AG04449 (cell line): ENCODE data around the gene ANKMY1.

Experiments
- CTCF ChIA-PET: fragments of 350-600 bp; formaldehyde crosslinking; extraction: SDS; loops from one replicate; lab custom pipeline; 2021; ENCODE audit warnings: antibody characterized with exemption; lab: Yijun Ruan, JAX
- POLR2A ChIA-PET: fragments of 400-600, 350-600 bp; formaldehyde crosslinking; extraction: SDS; loops from one replicate; lab custom pipeline; 2020; ENCODE audit warnings: antibody characterized with exemption, inconsistent platforms; lab: Yijun Ruan, JAX
- DNase-seq: peaks from one replicate; pipeline ENCODE4 v3.0.0-alpha.2; 2010; ENCODE audit warnings: low read depth, low spot score
- H3K4me3 ChIP-seq: 2 replicates; pipeline ENCODE4 v1.5.1; 2011; ENCODE audit warnings: low read depth, mild to moderate bottlenecking, control low read depth, low read length
- TF ChIP-seq, protein P1 (sequence below): IDR thresholded peaks from one replicate; pipeline ENCODE4 v1.5.1; 2011; ENCODE audit warnings: mild to moderate bottlenecking, moderate library complexity, low read length, control low read depth, inconsistent platforms; ENCODE audit not compliant: insufficient read depth; ENCODE audit errors: missing control alignments

ANKMY1 gene

DNA sequence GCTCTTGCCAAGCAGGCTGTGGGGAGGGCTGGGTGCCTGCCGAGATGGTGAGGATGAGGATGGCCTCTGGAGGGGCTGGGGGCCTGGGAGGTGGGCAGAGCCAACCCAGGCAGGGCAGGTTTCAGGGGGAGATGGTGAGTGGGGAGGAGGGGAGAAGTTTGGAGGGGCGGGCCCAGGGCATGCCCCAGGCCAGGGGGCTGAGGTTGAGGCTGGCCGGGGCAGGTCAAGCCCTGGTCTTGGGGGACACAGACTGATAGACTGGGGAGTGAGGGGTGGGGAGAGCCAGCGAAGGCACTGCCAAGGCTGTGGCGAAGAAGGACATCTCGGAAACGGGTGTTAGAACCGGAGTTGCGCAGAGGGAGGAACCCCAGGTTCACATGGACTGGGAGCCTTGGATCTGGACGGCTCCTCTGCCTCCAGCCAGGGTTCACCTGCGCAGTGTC, 41.4 kb upstream of the ANKMY1 start:
- CTCF ChIA-PET: no interaction called here
- H3K4me3 ChIP-seq: no peak overlapping the region
- TF ChIP-seq, protein P1, sequence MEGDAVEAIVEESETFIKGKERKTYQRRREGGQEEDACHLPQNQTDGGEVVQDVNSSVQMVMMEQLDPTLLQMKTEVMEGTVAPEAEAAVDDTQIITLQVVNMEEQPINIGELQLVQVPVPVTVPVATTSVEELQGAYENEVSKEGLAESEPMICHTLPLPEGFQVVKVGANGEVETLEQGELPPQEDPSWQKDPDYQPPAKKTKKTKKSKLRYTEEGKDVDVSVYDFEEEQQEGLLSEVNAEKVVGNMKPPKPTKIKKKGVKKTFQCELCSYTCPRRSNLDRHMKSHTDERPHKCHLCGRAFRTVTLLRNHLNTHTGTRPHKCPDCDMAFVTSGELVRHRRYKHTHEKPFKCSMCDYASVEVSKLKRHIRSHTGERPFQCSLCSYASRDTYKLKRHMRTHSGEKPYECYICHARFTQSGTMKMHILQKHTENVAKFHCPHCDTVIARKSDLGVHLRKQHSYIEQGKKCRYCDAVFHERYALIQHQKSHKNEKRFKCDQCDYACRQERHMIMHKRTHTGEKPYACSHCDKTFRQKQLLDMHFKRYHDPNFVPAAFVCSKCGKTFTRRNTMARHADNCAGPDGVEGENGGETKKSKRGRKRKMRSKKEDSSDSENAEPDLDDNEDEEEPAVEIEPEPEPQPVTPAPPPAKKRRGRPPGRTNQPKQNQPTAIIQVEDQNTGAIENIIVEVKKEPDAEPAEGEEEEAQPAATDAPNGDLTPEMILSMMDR: no peak
- no peak for DNase-seq
- POLR2A ChIA-PET: no interaction called here

DNA sequence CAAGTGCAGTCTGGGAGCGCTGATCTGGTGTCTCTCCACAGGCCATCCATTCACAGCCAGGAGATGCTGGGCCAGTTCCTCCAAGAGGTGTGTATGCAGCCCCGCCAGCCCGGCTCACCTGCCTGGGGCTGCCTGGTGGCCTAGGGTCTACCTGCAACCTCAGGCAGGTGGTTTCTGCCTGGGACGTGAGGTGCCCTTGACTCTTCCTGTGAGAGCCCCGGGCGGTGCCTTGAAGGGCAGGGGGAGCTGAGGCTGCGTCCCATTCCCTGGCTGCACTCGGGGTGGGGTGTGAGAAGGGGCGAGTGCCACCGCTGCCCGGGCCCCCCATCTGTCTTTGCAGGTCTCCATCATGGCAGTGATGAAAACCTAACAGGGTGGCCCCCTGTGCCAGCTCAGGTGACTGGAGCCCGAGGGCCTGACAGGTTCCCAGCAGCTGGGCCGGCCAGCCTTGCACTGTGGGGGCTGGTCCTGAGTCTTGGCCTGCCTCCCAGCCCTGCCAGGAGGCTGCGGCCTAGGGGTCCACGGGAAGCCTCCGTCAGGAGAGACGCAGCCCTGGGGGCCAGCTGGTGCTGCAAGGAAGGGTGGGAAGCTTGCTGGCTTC, 40.6 kb upstream of the ANKMY1 start:
- H3K4me3 ChIP-seq: no peak overlapping the region
- CTCF ChIA-PET: no interaction called here
- TF ChIP-seq, protein P1: no peak
- POLR2A ChIA-PET: no interaction called here
- DNase-seq: no peak

DNA sequence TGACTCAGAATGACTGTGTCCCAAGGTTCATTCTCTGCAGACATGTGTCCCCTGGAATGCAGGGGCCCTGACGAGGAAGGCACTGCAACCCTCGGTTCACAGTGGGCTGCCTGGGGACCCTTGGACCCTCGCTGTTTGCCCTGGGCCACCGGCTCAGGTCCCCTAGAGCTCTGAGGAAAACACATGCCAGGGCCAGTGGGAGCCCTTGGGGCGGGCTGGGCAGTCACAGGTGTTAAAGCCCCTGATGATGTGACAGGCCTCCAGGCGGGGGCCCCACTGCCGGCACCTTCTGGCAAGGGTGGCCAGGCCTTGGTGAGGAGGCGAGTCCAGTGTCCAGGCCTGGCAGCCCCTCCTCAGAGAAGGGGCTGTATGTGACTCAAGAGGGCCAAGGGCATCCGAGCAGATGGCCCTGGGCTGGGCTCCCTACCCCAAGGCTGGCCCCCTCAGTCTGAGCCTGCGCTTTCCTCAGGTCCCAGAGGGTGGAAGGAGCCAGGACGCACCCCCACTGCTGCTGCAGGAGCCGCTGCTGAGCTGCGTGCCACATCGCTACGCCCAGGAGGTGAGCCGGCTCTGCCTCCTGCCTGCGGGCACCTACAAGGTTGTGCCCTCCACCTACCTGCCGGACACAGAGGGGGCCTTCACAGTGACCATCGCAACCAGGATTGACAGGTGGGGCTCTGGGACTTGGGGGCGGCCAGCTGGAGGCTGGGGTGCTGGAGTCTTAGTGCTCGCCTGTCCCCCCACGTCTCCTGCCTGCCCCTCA, 39.8 kb upstream of the ANKMY1 start:
- TF ChIP-seq, protein P1: no peak
- H3K4me3 ChIP-seq: no peak overlapping the region
- ChIA-PET CTCF (interaction anchor here (1.3 kb wide), 1 partner anchor 84 kb away, joined by 4 read pairs; no protein-coding TSS in a partner anchor), POLR2A (no interaction called here)
- no peak for DNase-seq

DNA sequence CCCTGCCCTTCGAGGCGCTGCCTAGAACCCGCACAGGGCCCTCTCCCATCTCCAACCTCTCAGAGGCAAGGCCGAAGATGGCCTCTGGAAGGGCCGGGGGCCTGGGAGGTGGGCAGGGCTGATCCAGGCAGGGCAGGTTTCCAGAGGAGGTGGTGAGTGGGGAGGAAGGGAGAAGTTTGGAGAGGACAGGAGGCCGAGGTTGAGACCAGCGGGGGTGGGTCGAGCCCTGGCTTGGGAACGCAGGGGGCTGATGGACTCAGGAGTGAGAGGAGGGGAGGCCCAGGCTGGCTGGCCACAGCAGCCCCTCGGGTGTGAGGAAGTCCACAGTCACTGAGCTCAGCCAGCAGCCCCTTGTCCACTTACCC, 39.2 kb upstream of the ANKMY1 start:
- TF ChIP-seq, protein P1: no peak
- no peak overlapping the region for H3K4me3 ChIP-seq
- CTCF ChIA-PET: interaction anchor here (1.3 kb wide), 2 partner anchors 10 to 84 kb away, joined by 4 read pairs; partner anchors contain the start of gene CAPN10
- DNase-seq: no peak
- POLR2A ChIA-PET: no interaction called here

DNA sequence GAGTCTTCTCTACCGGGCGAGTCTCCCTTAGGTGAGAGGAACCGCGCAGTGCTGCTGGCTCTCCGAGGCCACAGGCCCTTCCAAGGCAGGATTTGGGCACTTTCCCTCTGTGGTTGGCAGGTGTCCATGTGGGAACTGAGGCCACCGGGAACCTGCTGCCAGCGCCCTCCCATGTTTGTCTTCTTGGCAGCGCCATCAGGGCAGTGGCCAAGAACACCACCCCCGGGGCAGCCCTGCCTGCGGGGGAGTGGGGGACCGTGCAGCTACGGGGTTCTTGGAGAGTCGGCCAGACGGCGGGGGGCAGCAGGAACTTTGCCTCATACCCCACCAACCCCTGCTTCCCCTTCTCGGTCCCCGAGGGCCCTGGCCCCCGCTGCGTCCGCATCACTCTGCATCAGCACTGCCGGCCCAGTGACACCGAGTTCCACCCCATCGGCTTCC, 38.7 kb upstream of the ANKMY1 start:
- TF ChIP-seq, protein P1: no peak
- H3K4me3 ChIP-seq: no peak overlapping the region
- ChIA-PET CTCF (interaction anchor here (1.3 kb wide), 2 partner anchors 10 to 83 kb away, joined by 4 read pairs; partner anchors contain the start of gene CAPN10), POLR2A (no interaction called here)
- no peak for DNase-seq

DNA sequence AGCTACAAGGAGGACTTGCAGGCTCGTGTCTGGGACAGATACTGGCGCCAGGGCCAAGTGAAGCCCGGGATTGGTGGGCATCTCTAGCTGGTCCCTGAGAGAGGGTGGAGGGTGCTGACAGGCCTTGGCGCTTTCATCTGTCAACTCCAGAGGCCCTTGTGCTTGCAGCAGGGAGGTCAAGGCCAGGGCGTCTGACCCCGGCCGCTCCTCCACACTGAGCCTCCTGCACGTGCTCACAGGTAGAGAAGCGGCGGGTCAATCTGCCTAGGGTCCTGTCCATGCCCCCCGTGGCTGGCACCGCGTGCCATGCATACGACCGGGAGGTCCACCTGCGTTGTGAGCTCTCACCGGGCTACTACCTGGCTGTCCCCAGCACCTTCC, 38.3 kb upstream of the ANKMY1 start:
- TF ChIP-seq, protein P1: no peak
- H3K4me3 ChIP-seq: no peak overlapping the region
- CTCF ChIA-PET: interaction anchor here (1.3 kb wide), 1 partner anchor 9 kb away, joined by 4 read pairs; the partner anchor contains the start of gene CAPN10
- DNase-seq: no peak
- POLR2A ChIA-PET: no interaction called here
